SHP77 treated with DMSO at 0.1 percent for 48 hours (cell line): Measurements from ENCODE around the gene CAMK2B.

ENCODE experiments used
- DNase-seq: peaks from one replicate; lab custom pipeline; 2025; lab: John Stamatoyannopoulos, UW

Gene CAMK2B

DNA sequence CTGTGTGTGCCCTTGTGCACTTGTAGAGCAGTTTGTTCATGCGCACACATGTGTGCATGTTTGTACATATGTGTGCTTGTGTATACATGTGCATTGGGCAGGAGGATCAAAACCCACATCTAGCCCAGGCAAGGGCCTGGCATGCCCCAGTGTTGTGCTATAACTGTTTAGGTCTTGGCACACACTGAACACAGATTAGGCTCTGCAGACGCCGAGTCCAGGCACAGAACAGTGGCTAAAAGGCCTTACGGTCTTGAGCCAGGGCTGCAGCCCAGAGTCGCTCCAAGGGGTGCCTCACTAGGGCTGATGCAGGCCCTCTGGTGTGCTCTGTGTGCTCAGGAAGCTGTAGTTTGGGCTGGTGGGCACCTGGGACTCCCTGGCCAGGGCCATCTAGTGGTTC lies 68.9 kb downstream of the CAMK2B start:
- no peak for DNase-seq

DNA sequence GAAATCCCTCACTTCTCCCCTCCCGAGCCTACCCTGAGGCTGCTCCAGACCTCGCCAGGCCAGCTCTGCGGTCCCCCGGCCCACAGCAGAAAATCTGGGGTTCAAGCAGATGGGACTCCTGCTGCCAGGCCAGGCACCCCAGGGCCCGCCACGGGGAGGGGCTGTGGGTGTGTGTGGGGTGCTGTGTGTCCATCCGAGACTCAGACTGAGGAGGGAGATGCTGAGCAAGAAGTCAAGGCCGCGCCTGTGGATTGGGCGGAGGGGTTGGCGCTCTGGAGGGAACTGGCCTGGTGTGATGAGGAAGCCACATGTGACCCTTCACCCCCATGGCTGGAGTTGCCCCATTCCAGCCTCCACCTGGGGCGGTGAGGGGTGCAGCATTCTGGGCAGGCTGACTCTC lies 73.5 kb downstream of the CAMK2B start:
- DNase-seq, result no peak

DNA sequence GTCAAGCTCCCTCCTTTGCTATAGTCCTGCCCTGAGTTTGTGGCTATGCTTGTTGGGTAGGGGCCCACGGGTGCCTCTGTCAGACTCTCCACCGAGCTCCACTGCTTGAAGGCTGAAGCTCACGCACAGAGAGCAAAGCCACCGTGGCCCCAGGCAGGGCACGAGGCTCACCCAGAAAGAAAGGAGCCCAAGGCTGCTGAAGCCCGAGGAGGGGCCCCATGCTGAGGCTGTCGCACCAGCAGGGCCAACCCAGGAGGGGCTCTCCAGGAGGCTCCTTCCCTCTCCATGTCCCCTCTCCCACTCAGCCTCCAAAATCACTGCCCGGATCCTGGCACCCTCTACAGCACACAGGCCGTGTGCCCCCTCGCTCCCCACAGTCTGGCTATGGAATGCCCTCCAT lies 74.1 kb downstream of the CAMK2B start:
- no peak for DNase-seq

DNA sequence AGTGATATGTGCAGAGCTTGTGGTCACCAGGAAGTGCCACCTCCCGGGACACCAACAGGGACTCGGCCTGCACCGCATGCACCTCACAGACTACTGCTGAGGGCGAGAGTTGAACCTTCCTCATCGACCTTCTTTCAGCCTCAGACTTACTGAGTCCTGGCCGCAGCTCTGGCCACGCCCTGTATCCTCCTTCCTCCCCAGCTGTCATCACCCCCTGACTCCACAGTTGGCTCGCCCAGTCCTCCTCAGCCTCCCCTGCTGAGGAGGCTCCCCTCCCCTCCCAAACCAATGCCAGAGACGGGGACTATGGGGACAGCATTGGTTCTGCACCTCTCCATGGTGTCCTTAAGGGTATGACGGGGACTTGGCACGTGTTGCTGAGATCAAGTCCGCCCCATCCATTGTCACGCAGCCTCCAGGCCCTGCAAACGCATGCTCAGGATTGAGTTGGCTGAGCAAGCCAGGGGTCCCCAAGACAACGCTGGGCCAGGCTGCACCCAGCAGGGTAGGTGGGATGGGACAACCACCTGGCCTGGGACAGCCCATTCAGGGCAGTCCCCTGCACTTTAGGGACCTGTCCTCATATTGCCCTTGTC lies 75.7 kb downstream of the CAMK2B start:
- DNase-seq, result no peak

DNA sequence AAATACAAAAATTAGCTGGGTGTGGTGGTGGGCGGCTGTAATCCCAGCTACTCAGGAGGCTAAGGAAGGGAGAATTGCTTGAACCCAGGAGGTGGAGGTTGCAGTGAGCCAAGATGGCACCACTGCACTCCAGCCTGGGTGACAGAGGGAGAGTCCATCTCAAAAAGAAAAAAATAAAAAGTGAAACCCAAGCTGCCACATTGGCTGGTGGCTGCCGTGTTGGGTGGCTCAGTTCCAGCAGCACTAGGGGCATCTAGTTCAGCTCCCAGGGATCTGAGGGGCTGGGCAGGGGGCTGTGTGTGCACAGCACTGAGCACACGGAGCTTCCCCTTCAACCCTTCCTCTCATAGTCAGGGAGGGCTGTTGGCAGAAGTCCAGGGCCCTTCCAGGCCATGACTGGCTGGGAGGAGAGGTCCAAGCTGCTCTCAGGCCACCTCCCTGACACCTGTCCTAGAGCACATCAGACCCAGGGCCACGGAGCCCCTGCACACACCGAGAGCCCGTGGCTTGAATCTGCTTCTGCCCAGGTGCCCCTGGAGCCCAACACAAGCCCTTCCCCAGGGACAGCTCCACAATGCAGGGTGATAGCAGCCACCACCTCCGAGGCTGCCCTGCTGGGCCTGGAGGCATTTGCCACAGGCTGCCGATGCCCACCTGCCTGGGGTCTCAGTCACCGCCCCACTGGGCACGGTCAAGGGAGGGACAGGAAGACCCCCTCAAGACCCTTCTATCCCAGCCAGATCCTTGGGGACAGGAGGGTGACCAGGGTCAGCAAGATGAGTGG lies 77.3 kb downstream of the CAMK2B start:
- no peak for DNase-seq

DNA sequence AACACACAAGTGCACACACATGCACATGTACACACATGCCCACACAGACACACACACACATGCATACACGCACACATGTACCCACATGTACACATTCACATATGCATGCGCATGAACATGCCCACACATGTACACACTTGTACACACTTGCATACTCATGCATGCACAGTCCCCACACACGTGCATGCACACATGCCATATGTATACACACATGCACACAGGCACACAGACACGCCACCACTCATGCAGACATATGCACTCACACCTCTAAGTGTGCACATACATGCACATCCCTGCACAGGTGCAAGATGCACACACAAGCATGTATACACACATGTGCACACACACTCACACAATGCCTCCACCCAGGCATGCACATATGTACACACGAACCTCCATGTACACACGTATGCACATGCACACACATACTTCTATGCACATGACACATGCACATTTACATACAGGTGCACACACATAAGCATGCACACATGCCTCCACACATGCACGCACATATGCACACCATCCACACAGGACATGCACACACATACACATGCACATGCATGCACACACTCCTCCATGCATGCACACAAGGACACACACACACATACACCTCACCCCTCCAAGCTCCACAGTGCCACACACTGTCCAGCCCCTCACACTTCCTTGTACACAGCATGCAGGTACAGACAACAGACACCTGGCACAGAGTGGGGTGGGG lies 78.8 kb downstream of the CAMK2B start:
- DNase-seq, result no peak

DNA sequence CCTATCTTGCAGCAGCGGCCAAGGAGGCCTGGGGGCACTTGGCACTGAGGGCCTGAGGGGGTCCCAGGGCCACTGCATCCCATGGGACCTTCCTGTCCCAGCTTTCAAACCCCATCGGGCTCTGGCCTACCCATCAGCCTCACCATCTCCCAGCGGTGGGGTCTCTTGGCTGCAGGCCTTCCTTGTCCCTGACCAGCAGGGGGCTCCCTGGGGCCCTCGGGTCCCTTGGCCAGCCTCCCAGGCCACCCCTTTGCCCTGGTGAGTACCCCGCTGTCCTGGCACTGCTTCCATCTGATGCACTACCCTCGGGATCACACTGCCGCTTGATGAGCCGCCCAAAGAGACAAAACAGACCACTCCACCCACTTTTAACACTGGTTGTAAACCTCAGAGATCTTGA lies 81.1 kb downstream of the CAMK2B start:
- DNase-seq, result no peak

DNA sequence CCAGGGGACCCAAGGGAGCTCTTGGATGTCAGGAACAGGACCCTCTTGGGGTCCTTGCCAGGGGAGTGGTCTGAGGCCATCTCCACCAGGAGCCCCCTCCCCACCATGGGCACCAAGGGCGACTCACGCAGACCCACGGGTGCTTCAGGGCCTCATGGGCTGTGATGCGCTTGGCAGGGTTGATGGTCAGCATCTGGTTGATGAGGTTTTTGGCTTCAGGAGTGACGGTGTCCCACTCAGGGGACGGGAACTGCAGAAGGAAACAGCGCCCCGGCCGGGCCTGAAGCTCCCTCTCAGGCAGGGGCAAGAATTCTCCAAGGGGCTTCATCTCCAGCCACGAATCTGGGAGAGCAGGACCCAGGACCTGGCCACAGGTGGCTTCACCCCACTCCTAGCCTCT lies 83.3 kb downstream of the CAMK2B start:
- DNase-seq, result no peak

DNA sequence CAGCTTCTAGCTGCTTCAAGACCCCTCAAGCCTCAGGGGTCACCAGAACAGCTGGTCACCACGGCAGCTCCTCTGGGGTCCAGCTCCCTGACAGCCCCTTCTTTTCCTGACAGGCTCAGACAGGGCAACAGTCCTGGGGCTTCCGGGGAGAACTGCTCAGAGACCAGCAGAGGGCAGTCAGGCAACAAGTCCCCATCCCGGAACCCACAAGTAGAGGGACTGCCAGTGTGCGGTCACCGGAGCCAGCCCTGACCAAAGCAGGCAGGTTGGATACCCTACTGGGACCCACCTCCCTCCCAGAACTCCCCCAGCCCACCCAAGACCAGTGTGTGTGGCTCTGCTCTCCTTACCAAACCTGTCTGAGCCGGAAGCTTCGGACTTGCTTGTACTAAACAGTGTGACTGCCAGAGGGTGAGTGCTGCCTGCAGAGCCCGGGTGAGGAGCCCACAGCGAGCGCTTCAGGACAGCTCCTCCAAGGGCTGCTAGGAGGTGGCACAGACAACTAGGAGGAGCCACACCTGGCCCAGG lies 84.3 kb downstream of the CAMK2B start:
- DNase-seq, result peak; percentile 63

DNA sequence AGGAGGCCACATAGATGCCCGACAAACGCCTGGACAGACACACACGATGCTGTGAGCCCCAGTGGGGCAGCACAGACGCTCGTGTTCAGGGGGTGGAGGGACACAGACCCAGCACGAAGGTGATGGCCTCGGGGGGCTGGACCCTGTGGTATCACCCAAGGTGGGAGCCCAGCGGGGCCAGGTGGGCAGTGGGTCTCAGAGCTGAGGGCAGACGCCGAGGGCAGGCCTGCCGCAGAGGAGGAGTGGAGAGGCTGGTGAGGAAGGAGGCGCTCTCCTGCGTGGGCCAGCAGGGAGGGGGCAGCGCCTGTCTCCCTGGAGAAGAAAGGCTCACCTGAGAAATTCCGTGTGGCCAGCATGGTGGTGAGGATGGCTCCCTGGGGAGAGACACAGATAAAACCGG lies 85.0 kb downstream of the CAMK2B start:
- DNase-seq, result no peak

DNA sequence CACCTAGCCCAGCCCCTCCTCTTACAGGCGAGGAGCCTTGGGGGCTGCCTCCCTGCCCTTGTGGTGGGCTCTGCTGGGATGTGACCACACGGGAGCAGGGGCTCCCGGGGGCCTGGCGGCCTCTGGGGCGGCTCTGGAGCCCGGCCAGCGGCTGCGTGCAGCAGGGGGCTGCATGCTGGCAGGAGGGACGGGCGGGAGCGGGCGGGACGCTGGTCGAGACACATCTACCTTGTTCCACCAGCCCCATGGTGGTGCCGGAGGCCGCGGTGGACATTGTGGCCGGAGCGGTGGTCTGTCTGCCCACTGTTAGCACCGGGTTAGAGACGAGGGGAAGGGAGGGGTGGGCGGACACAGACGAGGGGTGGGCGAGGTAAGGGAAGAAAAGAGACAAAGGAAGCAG lies 86.0 kb downstream of the CAMK2B start:
- DNase-seq, result no peak

DNA sequence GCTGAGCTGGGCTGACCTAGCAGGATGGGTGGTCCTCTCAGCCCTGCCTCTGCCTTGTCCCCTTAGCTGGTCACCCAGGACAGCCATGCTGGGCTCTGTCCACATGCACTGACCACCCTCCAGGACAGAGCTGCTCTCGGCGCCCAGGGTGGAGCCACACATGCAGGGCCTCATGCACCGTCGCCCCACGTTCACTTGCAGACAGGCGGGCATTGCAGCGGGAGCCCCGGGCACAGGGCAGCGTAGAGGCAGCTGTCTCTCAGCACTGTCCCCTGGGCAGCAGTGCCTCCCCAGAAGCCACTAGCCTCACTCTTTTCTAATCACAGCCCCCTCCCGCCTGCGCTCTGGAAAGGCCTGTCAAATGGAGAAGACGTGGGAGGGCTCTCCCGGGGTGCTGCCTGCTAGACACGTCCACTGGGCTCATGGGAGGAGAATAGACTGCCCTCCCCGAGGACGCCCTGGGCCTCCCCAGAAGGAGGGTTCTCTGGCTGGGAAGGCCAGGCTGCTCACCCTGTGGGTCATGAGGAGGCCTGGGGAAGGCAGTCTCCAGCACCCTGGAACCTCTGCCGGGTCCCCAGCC lies 87.2 kb downstream of the CAMK2B start:
- DNase-seq, result no peak

DNA sequence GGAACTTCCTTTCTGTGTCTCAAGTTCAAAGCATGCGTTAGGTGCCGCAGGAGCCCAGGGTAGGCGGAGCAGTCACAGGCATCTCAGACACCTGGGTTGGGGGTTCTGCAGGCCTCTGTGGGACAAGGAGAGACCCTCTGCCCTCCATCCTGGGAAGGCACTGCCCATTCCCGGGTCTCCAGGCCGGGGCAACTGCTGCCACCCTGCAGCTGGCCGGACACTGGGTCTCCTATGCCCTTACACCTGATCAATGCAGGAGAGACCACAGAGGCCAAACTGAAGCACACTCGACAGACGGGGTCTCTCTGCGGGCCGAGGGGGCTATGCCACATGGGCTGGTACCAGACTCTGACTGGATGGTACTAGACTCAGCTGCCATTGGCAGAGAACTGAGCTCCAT lies 87.7 kb downstream of the CAMK2B start:
- DNase-seq, result no peak

DNA sequence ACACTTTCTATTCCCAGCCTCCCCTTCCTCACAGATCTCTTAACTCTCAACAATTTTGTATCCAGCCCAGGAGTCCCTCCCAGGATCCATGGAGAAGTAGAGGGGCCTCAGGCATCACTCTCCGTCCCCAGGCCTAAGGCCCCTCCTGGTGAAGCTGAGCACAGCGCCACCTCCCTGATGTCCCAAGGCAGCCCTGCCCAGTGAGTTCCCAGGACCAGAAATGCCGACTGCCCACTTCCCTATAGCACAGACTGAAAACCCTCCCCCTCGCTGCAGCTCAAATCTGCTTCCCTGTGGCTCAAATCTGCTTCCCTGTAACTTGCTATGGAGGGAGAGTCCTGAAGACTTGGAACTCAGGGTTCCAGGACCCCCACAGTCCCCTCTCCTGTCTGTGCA lies 89.1 kb downstream of the CAMK2B start:
- DNase-seq, result no peak

DNA sequence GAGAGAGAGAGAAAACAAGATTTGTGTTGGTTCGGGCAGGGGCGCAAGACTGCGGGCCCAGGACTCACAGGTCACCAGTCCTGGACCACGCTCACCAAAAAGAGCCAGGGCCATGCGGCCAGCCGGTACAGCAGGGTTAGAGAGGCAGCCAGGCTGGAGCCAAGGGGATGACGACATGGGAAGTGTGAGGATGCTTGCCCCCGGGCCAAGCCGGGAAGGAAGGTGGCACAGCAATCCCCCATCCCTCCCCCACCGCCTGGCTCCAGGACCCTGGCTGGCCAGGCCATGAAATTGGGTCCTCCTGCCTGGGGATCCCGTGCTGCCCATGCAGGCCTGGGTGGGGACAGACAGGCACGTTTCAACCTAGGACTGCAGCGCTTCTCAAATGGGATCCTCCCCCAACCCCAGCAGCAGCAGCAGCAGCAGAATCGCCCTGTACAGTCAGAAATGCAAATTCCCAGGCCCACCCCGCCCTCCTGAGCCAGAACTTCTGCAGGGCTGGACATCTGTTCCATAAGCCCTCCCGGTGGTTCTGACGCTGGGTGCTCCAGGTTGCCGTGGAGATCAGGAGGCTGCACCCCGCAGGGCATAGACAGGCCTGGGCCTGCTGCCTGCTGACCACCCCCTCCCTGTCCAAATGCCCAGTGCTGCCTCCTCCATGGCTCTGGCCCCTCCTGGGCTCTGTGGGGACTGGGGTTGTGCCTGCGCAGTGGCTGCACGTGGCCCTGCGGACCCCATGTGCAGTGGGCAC lies 89.6 kb downstream of the CAMK2B start:
- no peak for DNase-seq

DNA sequence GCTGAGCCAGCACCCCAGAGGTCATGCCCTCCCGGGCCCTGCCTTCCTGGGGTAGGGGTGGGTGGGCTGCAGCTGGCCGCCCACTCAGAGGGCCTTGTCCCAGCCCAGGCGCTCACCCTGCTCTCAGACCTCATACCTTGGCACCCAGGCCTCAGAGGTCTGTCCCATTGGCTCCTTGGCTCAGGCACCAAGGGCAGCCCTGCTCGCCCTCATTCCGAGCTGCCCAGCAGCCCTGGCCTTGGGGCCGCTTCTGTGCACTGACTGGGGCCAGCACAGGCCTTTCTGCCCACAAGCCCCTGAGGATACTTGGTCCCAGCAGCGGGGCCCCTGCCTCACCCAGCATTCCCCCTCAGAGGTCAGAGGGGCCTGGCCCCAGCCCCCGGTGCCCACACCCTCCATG lies 90.3 kb downstream of the CAMK2B start:
- no peak for DNase-seq

DNA sequence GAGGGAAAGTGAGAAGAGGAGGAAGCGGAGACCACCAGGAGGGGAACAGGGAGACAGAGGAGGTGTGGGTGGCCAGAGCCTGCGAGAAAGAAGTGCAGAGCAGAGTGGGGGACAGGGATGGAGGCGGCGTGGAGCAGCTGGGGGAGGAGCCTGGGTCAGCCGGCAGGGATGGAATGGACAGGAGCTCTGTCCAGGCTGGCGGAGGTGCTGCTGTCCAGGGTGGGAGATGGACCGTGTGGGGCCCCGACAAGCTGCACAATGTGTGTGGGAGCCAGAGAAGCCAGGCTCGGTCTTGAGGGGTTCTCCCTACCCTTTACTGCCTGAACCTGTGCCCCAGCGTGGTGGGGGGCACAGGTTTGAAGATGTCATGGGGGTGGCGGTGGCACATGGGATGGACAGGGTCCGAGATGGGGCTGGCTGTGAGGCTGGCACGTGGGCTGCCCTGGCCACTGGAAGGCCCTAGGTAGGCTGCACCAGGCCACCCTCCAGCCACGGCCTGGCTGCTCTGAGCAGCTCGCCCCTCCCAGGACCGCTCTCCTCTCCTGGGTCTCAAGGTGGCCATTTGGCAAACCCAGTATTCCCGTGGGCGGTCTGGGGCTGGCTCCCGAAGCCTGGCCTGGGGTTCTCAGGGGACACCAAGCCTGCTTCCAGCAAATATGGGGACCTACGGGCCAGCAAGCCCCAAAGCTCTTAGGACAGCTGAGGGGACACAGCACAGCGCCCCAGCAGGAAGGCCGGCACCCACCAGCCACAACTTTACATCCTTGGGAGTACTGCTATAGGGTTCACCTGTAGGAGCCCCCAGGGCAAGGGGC lies 92.3 kb downstream of the CAMK2B start:
- no peak for DNase-seq

DNA sequence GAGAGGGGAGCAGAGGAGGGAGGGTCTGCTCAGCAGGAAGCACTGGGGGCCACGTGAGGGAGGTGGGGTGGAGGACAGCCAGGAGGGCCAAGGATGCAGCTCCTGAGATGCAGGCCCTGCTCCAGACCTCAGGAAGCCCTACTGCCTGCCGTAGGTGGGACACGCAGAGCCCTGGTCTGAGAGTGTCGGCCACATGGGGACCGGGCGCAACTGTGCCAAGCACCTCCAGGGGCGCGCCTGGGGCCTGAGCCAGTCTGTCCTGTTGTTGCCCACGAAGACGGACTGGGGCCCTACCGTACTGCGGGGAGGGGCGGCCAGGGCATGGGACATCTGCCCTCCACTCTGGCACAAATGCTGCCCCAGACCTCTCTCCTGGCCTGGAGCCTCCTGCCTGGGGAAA lies 93.0 kb downstream of the CAMK2B start:
- DNase-seq, result no peak

DNA sequence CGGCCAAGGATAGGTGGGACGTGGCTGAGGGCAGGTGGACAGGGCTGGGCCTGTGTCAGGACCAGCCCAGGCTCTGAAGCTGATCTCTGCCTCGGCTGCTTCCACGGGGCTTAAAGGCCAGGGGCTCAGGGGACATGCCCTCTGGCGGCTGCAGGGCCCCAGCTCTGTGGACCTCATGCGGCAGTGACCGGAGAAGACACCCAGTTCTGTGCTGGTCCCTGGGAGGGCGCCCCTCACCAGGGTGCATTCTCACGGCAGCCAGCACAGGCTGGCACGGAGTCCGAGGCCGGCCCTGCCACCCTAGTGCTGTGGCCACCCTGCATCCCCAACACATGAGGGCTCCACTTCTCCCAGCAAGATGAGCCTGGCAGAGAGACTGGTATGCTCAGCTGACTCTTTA lies 94.3 kb downstream of the CAMK2B start:
- no peak for DNase-seq

DNA sequence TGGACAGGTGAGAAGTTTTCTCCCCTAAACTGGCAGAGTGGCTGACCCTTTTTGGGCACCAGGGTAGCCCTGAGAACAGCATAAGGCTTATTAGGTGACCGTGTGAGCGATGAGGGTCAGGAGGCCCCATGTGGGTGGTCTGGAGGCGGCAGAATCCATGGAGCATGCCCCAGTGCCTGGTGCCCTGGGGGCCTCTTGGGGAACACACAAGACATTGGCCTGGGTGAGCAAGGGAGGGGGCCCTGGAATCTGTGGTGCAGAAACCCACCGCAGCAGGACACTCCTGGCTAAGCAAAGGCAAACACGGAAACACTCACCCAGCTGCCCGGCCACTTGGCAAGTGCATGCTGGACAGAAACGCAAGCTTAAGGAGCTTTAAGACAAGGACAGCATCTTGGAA lies 95.1 kb downstream of the CAMK2B start:
- no peak for DNase-seq

DNA sequence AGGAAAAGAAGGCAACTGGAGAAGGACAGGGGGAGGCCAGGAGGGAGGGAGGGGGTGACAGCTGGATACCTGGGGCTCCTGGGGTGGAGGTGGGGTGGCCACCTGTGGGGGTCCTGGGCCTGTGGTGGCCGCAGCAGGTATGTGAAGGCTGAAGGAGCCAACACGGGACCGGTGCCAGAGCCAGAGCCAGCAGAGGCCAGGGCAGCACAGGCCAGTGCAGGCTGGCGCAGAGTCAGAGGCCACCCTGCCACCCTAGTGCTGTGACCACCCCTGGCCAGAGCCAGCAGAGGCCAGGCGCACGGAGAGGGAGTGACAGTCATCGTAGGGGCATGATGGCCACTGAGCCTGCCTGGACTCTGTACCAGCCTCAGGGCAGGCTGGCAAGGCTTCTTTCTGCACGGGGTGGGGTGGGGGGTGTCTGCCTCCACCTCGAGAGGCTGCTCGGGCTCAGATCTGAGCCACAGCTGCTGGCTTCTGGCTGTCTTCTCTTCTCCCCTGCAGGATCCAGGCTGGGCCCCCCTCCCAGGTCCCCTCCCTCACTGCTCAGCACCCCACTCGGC lies 95.8 kb downstream of the CAMK2B start:
- no peak for DNase-seq
